Jurkat, Clone E6-1 (cell line): ENCODE results near the gene GTF2IRD1.
"Not testable (repeated sequence)": the region's sequence is repeated elsewhere in the genome, so short reads cannot be mapped to it uniquely, and the experiment has no call there.

Source experiments
- DNase-seq: peaks from one replicate; pipeline ENCODE4 v3.0.0-alpha.2; 2011; ENCODE audit warnings: low read depth, low spot score
- H3K4me3 ChIP-seq: 2 replicates; pipeline ENCODE4 v1.5.1; 2011; ENCODE audit warnings: mild to moderate bottlenecking, low read length, control low read depth, moderate library complexity

Gene GTF2IRD1

DNA sequence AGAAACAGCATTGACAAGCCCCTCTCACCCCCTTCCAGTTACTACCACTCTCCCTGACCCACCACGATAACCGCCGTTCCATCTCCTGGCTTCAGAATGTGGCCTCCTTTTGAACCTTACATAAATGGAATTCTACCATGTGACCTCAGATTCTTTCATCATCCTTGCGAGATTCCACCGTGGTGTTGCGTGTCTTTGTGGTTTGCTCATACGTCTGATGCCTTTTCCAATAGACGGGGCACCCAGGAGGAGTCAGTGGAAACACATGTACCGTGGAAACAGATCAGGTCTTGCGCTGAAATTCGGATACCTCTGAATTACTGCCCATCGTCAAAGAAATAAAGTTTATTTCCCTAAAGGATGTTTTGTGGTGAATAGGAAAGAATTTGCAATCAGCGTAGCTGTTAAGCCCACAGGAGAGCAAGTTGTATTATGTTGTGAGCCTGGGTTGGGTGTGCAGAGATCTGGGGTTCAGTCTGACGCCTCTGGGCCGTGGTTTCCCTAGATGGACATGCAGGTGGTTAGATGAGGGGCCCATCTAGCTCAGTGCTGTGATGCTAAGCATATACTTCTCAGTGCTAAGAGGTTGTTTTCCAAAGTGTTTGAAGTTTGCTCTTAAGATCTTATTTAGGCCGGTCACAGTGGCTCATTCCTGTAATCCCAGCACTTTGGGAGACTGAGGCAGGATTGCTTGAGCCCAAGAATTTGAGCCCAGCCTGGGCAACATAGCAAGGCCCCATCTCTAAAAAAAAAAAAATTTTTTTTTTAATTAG is 29.1 kb downstream of the GTF2IRD1 start:
- H3K4me3 ChIP-seq: no peak overlapping the region
- DNase-seq: no peak

DNA sequence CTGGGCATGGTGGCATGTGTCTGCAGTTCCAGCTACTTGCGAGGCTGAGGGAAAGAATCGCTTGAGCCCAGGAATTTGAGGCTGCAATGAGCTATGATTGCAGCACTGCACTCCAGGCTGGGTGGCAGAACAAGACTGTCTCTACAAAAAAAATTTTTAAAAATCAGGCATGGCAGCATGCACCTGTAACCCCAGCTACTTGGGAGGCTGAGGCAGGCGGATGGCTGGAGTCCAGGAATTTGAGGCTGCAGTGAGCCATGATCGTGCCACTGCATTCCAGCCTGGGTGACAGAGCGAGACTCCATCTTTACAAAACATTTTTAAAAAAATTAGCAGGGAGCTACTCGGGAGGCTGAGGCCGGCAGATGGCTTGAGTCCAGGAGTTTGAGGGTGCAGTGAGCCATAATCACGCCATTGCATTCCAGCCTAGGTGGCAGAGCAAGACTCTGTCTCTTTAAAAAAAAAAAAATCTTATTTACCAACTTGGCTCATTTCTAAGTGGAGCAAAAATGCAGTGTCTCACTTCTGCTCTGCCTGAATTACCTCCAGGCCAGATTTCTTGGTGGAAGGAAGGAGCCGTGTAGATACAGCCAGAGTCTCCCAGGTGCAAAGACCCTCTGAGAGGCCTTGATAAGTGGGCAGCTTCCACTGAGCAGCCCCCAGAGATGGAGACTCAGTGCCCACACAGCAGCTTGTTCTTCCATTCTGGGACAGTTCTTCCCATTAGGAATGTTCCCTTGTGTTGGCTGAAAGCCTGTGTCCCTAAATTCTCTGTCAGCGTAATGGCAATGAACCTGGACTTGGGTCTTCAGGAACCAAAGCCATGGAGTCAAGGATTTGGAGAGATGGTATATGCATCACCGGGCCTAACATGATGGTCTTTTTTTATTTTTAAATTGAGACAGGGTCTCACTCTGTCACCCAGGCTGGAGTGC is 30.0 kb downstream of the GTF2IRD1 start:
- no peak overlapping the region for H3K4me3 ChIP-seq

DNA sequence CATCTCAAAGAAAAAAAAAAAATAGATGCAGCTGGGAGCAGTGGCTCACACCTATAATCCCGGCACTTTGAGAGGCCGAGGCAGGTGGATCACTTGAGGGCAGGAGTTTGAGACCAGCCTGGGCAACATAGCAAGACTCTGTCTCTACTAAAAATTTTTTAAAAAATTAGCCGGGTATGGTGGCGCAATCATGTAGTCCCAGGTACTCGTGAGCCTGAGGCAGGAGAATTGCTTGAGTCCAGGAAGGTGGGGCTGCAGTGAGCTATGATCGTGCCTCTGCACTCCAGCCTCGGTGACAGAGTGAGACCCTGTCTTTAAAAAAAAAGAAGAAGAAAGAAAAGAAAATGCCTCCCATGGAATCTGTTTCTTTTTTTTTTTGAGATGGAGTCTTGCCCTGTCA is 31.9 kb downstream of the GTF2IRD1 start:
- no peak overlapping the region for H3K4me3 ChIP-seq
- DNase-seq: no peak

More for the DNA sequence above, 30.0 kb downstream of the GTF2IRD1 start:
- no peak for DNase-seq

DNA sequence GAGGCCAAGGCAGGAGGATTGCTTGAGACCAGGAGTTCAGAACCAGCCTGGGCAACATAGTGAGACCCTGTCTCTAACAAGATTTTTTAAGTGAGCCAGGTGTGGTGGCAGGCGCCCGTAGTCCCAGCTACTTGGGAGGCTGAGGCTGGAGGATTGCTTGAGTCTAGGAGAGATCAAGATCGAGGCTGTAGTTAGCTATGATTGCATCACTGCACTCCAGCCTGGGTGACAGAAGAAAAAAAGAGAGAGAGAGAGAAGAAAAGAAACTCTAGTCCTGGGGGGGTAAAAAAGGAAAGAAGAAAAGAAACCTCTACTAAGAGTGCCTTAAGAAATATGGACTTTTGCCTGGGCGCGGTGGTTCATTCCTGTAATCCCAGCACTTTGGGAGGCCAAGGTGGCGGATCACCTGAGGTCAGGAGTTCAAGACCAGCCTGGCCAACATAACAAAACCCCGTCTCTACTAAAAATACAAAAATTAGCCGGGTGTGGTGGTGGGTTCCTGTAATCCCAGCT is 34.9 kb downstream of the GTF2IRD1 start:
- H3K4me3 ChIP-seq, DNase-seq: not testable (repeated sequence)

DNA sequence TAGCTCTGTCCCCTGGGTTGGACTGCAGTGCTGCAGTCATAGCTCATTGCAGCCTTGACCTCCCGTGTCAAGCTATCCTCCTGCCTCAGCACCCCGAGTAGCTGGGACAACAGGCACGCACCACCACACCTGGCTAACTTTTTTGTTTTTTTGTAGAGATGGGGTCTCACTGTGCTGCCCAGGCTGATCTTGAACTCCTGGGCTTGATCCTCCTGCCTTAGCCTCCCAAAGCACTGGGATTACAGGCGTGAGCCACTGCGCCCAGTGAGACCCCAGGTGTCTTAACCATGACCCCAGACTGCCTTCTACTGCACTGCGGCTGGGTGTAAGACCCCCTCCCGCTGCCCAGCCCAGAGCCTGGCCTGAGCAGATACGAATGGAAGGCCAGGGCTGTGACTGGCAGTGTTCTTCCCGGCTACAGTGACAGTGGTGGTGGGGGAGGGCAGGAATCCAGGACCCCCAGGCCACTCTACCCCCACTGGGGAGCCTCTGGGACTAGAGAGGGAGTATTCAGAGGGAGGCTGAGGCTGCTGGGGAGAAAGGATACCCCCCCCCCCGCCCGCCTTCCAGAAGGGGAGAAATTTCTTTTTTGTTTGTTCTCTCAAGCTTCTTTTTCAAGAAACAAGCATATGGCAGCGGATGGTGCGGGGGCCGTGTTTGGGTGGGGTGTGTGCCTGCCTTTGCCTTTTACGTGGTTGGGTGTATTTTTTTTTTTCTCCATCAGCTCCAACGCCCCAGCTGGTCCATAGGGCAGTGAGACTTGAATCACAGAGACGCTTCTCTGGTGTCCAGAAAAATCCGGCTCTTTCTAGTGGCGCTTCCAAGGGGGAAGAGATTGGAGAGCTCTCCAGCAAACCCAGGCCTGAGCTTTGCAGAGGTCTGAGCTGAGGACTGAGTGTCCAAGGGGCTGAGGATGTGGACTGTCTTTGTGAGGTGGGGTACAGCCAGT is 36.6 kb downstream of the GTF2IRD1 start:
- no peak for DNase-seq

DNA sequence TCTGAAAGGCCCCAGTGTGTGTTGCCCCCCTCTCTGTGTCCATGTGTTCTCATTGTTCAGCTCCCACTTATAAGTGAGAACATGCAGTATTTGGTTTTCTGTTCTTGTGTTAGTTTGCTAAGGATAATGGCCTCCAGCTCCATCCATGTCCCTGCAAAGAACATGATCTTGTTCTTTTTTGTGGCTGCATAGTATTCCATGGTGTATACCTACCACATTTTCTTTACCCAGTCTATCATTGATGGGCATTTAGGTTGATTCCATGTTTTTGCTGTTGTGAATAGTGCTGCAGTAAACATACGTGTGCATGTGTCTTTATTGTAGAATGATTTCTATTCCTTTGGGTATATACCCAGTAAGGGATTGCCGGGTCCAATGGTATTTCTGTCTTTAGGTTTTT is 37.8 kb downstream of the GTF2IRD1 start:
- H3K4me3 ChIP-seq, DNase-seq: not testable (repeated sequence)

More for the DNA sequence above, 36.6 kb downstream of the GTF2IRD1 start:
- no peak overlapping the region for H3K4me3 ChIP-seq

DNA sequence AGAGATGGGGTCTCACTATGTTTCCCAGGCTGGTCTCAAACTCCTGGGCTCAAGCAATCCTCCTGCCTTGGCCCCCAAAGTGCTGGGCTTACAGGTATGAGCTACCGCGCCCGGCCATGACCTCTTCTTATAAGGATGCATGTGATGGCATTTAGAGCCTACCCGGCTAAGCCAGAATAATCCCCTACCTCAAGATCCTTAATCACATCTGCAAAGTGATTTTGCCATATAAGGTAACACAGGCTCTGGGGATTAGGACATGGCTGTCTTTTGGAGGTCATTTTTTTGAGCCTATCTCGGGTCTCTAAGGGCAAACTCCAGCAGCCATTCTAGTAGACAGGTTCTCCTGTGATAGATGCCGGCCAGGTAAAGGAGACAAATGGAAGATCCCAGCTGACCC is 39.6 kb downstream of the GTF2IRD1 start:
- DNase-seq: no peak
- H3K4me3 ChIP-seq: no peak overlapping the region

DNA sequence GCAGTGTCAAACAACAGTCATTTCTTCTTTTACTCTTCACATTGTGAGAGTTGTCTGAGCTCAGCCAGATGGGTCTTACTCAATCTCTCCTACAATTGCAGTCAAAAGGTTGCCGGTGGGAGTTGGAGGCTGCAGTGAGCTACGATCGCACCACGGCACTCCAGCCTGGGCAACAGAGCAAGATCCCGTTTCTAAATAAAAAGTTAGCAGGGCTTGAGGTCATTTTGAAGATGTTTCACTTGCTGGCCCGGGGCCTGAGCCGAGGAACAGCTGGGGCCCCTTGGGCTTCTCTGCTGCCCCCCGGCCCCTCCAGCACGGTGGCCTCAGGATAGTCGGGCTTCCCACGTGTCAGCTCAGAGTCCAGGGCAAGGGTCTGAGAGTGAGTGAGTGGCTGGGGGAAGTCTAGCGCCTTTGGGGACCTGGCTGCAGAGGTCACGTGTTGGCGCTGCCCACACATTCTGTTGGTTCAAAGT is 40.4 kb downstream of the GTF2IRD1 start:
- DNase-seq: no peak
- H3K4me3 ChIP-seq: no peak overlapping the region

DNA sequence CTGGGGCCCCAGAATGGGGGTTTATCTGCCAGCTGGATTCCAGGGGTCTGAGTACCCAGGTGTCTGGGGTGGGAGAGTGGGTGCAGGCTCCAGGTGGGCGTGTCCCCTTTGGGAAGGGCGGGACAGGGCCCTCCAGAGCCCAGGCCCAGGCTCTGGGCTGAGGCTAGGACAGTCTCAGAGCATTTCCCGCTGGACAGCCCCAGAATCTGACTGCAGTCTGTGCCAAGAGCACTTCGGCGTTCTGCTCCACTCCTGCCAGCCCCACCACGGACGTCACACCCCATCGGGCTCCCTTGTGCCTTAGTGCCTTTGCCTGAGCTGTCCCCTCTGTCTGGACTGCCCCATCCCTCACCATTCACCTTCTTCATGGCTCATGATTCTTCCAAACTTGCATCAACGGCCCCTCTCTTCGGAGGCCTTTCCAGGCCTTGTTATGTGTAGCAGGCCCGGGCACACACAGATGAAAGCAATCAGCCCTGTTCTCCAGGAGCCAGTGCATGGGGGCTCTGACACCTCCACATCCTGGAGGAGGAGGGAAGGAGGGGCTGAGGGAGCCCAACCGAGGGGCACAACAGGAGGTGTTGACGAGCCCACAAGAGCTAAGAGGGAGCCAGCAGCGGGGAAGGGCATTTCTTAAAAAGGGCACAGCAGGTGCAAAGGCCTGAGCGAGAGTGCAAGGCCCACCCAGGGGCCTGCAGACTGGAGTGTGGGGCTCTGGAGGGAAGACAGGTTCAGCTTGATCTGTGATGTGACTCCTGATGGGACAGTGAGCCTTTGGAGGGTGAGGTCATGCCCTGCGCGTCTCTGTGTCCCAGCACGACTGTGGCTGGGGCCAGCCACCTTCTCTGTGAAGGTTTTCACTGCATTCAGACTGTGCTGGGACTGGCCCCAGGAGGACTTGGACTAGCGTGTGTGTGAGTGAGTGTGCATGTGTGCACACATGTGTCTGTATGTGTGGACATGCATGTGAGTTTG is 41.7 kb downstream of the GTF2IRD1 start:
- no peak for DNase-seq
- no peak overlapping the region for H3K4me3 ChIP-seq

DNA sequence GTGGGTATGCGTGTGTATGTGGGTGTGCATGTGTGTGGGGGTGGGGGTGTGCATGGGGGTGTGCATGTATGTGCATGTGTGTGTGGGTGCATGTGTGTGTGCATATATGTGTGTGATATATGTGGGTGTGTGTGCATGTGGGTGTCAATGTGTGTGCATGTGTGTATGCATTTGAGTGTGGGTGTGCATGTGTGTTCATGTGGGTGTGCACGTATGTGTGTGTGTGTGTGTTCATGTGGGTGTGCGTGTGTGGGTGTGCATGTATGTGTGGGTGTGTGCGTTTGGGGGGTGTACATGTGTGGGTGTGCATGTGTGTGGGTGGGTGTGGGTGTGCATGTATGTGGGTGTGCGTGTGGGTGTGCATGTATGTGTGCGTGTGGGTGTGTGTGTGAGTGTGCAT is 42.6 kb downstream of the GTF2IRD1 start:
- no peak overlapping the region for H3K4me3 ChIP-seq
- DNase-seq: no peak

DNA sequence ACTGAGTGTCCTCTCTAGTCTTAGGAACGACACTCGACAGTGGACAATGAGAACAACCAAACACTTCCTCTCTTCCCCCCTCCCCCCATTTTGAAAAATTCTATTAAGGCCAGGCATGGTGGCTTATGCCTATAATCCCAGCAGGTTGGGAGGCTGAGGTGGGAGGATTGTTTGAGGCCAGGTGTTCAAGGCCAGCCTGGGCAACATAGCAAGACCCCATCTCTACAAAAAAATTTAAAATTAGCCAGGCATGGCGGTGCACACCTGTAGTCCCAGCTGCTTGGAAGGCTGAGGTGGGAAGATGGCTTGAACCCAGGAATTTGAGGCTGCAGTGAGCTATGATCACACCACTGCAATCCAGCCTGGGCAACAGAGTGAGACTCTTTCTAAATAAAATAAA is 43.1 kb downstream of the GTF2IRD1 start:
- H3K4me3 ChIP-seq, DNase-seq: not testable (repeated sequence)

DNA sequence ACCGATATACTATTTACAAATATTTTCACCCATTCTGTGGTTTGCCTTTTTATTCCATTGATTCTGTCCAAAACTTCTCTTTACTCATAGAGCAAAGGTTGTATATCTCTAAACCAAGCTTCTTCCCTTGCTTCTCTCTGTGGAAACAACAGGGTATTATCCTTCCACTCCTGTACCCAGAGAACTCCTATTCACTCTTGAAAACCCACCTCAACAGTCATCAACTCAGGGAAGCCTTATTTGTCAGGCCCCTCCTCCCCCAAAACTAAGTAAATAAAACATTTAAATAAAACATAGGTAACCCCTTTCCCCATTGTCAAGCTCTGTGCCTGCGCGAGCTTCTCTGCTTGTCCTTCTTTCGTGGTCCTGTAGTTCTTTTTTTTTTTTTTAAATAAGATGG is 44.6 kb downstream of the GTF2IRD1 start:
- no peak for DNase-seq
- no peak overlapping the region for H3K4me3 ChIP-seq

DNA sequence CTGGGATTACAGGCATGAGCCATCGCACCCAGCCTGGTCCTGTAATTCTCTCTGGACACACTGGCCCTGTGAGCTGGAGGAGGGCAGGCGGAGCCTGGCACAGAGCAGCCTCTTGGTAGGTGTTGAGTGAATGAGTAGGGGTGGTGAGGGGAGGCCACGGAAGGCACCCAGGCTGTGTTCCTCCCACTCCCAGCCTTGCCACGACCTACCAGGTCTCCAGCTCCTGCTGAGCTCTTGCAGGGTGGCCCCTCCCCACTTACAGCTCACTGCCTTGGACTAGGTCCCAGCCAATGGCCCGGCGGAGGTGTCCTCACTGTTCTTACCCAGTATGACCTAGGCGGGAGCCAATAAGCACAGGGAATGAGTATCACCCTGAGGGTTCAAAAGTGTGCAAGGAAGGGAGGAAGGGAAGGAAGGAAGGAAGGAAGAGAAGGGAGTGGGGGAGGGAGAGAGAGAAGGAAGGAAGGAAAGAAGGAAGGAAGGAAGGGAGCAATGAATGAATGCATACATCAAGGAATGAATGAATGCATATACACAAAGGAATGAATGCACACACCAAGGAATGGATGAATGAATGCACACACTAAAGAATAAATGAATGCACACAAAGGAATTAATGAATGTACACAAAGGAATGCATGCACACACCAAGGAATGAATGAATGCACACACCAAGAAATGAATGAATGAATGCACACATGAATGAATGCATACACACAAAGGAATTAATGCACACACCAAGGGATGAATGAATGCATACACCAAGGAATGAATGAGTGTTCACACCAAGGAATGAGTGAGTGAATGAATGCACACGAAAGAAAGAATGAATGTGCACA is 45.5 kb downstream of the GTF2IRD1 start:
- DNase-seq: no peak

DNA sequence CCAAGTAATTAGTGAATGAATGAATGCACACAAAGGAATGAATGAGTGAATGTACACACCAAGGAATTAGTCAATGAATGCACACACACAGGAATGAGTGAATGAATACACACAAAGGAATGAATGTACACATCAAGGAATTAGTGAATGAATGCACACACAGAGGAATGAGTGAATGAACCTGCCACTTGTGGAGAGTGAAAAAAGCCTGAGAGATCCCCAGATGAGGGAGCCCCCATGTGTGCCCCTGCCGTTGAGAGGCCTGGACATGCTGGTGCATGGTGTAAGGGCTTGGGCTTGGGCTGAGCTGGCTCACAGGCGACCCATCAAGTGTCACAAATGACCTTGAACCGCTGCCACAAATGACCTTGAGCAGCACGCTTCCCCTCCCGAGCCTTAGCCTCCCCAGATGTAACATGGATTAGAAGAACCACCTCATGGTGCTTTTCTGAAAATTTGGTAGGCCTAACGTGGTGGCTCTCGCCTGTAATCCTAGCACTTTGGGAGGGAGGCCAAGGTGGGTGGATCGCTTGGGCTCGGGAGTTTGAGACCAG is 46.2 kb downstream of the GTF2IRD1 start:
- DNase-seq: no peak
- no peak overlapping the region for H3K4me3 ChIP-seq

More for the DNA sequence above, 45.5 kb downstream of the GTF2IRD1 start:
- H3K4me3 ChIP-seq: no peak overlapping the region

DNA sequence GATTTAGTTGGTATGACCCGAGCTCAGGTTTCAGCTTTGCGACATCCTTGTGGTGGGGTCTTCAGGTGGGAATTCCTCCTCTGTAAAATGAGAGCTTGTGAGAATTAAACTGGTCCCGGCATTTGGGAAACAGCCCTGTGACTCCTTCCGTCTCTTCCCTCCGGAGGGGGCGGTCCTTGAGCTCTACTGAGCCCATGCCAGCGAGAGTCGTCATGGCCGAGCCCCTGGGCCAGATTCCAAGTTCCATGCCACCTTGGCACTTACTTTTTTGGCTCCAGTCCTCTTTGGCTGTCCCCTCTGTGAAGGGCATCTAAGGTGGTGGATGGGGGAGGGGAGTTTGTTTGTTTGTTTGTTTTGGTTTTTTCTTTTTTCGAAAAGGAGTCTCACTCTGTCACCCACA is 47.6 kb downstream of the GTF2IRD1 start:
- no peak overlapping the region for H3K4me3 ChIP-seq
- no peak for DNase-seq

DNA sequence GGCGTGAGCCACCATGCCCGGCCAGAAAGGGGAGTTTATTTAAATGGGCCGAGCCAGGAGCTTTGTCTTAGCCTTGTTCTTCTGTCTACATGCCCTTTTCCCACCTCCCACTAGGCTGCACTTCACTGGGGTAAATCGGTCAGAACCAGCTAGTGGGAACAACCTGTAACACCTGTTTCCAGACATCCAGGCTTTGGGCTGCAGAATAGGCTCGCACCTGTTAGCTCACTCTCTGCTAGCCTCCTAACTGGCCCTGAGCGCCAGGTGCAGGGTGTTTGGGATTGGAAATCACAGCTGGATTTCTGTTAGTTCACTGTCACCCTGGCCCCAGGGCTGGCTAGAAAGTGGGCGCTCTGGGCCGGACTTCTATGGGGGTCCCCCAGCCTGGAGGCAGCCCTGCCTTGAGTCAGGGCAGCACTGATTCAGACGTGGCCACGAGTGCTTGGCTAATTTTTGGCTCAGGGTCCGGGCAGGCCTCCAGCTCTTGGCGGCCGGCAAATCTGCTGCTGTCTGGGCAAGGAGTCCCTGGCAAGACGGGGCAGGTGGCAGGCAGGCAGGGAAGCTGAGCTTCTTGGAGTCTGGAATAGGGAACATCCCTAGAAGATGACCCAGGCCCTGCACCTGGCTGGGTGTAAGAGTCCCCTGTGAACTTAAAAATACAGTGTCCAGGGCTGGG is 48.6 kb downstream of the GTF2IRD1 start:
- no peak overlapping the region for H3K4me3 ChIP-seq
- DNase-seq: no peak
